SU-DHL-6 (cell line): Measurements from ENCODE around the gene MFSD11.

Experiments used
- H2AFZ ChIP-seq: fragments of 200-600 bp; sonication (generic); 2 replicates; pipeline ENCODE4 v1.6.1; 2014; ENCODE audit warnings: low read depth, mild to moderate bottlenecking, moderate library complexity, mixed read lengths, antibody characterized with exemption, low read length; ENCODE audit not compliant: severe bottlenecking
- H3F3A ChIP-seq: fragments of 200-600 bp; shearing (Covaris generic); 2 replicates; pipeline ENCODE4 v1.6.0; 2016; ENCODE audit warnings: antibody characterized with exemption, mild to moderate bottlenecking; ENCODE audit not compliant: insufficient read depth
- H3K27ac ChIP-seq: fragments of 200-600 bp; sonication (generic); 2 replicates; pipeline ENCODE4 v1.5.1; 2016; ENCODE audit warnings: low read depth, mild to moderate bottlenecking, low read length, moderate library complexity, mixed read lengths
- H3K27me3 ChIP-seq: fragments of 200-600 bp; sonication (generic), shearing (Covaris generic); 2 replicates; pipeline ENCODE4 v1.6.0; 2014; ENCODE audit warnings: mild to moderate bottlenecking, low read length
- H3K36me3 ChIP-seq: fragments of 200-600 bp; sonication (generic); 2 replicates; pipeline ENCODE4 v1.6.1; 2014; ENCODE audit warnings: mild to moderate bottlenecking, low read length, mixed read lengths
- H3K4me2 ChIP-seq: fragments of 300-600, 200-600 bp; shearing (Covaris generic), sonication (generic); 2 replicates; pipeline ENCODE4 v1.6.0; 2014; ENCODE audit warnings: low read length, low read depth, mild to moderate bottlenecking; ENCODE audit not compliant: poor library complexity, severe bottlenecking
- H3K4me3 ChIP-seq: fragments of 200-600 bp; sonication (generic); 2 replicates; pipeline ENCODE4 v1.5.1; 2014; ENCODE audit warnings: antibody characterized with exemption, low read length, mild to moderate bottlenecking, mixed read lengths; ENCODE audit not compliant: insufficient read depth, poor library complexity, severe bottlenecking
- H3K79me2 ChIP-seq: fragments of 200-600 bp; sonication (generic); 2 replicates; pipeline ENCODE4 v1.6.1; 2014; ENCODE audit warnings: mild to moderate bottlenecking, low read length, moderate library complexity; ENCODE audit not compliant: insufficient read depth
- H3K9ac ChIP-seq: fragments of 200-600 bp; sonication (generic); 2 replicates; pipeline ENCODE4 v1.7.0; 2014; ENCODE audit warnings: mild to moderate bottlenecking, low read length
- H3K9me2 ChIP-seq: fragments of 200-600 bp; sonication (generic); replicated peaks from 2 replicates; pipeline ENCODE4 v1.6.1; 2014; ENCODE audit warnings: low read length; ENCODE audit not compliant: insufficient read depth
- H3K9me3 ChIP-seq: fragments of 200-600 bp; sonication (generic); 2 replicates; pipeline ENCODE4 v1.6.1; 2014; ENCODE audit warnings: low read length, mixed read lengths; ENCODE audit not compliant: insufficient read depth
- H4K20me1 ChIP-seq: fragments of 200-600 bp; sonication (generic); 2 replicates; pipeline ENCODE4 v1.6.1; 2014; ENCODE audit warnings: low read depth, mild to moderate bottlenecking, antibody characterized with exemption, low read length, moderate library complexity, mixed read lengths
- EZH2phosphoT487 ChIP-seq: fragments of 200-600 bp; sonication (generic), shearing (Covaris generic); conservative IDR thresholded peaks from 2 replicates; pipeline ENCODE4 v1.6.1; 2018; ENCODE audit warnings: mild to moderate bottlenecking, antibody characterized with exemption, low read length, moderate library complexity, mixed read lengths
- TF ChIP-seq, protein P1 (sequence below): fragments of 200-600 bp; sonication (generic); IDR thresholded peaks from one replicate; pipeline ENCODE4 v1.5.1; 2017; ENCODE audit warnings: antibody characterized with exemption, mild to moderate bottlenecking, low read length, moderate library complexity; ENCODE audit not compliant: insufficient read depth, poor library complexity, severe bottlenecking

MFSD11 gene

GRCh38 chr17:76702941-76703637 is 34.8 kb upstream of the MFSD11 start:
- H3K27ac ChIP-seq = no peak overlapping the region
- no peak overlapping the region for H3K4me2 ChIP-seq
- no peak overlapping the region for H3K9ac ChIP-seq
- no peak overlapping the region for H3K4me3 ChIP-seq
- no peaks in the 10 kb centered on the region for H3K79me2 ChIP-seq
- no peaks in the 10 kb centered on the region for H3K27me3 ChIP-seq
- H2AFZ ChIP-seq = no peak overlapping the region
- H3F3A ChIP-seq = no peaks in the 10 kb centered on the region
- no peak for TF ChIP-seq EZH2phosphoT487
- TF ChIP-seq, protein P1, sequence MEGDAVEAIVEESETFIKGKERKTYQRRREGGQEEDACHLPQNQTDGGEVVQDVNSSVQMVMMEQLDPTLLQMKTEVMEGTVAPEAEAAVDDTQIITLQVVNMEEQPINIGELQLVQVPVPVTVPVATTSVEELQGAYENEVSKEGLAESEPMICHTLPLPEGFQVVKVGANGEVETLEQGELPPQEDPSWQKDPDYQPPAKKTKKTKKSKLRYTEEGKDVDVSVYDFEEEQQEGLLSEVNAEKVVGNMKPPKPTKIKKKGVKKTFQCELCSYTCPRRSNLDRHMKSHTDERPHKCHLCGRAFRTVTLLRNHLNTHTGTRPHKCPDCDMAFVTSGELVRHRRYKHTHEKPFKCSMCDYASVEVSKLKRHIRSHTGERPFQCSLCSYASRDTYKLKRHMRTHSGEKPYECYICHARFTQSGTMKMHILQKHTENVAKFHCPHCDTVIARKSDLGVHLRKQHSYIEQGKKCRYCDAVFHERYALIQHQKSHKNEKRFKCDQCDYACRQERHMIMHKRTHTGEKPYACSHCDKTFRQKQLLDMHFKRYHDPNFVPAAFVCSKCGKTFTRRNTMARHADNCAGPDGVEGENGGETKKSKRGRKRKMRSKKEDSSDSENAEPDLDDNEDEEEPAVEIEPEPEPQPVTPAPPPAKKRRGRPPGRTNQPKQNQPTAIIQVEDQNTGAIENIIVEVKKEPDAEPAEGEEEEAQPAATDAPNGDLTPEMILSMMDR = no peak
- H4K20me1 ChIP-seq = no peaks in the 10 kb centered on the region
- H3K36me3 ChIP-seq = no peaks in the 10 kb centered on the region
- no peaks in the 10 kb centered on the region for H3K9me3 ChIP-seq
- no peaks in the 10 kb centered on the region for H3K9me2 ChIP-seq

DNA sequence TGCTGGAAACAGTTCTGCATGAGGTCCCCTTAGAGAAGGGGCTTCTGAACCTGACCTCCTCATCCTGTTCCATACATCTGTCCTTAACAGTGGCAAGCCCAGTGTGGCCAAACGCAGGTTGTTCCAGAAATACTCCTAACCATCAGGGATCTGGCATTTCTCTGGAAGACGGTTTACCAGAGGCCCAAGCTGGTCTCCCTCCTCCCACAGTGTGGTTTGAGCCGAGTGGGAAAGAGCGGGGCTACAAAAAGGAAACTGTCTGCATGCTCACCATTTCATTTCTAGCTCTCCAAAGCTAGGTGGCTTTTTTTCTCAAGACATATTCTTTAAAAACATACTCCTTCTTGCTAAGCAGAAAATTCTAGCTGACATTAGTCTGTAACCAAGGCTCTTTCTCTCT is 33.1 kb upstream of the MFSD11 start:
- H3K36me3 ChIP-seq = no peaks in the 10 kb centered on the region
- H3K4me3 ChIP-seq = no peak overlapping the region
- H3K79me2 ChIP-seq = no peaks in the 10 kb centered on the region
- H3K27me3 ChIP-seq = no peaks in the 10 kb centered on the region
- H3K4me2 ChIP-seq = no peak overlapping the region
- no peaks in the 10 kb centered on the region for H3K9me2 ChIP-seq
- H3K27ac ChIP-seq = no peak overlapping the region
- TF ChIP-seq, protein P1 = no peak
- no peak for TF ChIP-seq EZH2phosphoT487
- H3F3A ChIP-seq = no peaks in the 10 kb centered on the region
- no peak overlapping the region for H2AFZ ChIP-seq
- H4K20me1 ChIP-seq = no peaks in the 10 kb centered on the region
- H3K9me3 ChIP-seq = no peaks in the 10 kb centered on the region
- H3K9ac ChIP-seq = no peak overlapping the region

DNA sequence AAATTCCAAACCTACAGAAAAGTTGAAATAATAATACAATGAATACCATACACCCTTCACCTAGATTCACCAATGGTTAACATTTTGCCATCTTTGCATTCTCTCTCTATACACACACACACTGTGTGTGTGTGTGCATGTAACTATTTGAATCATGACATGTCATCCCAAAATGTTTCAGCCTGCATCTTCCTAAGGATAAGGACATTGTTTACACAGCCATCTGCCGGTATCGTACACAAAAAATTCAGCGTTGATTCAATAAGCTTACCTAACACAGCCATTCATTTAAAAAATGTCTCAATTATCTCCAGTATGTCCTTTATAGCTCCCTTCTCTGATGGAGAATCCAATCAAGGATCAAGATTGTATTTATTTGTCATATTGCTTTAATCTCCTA is 31.1 kb upstream of the MFSD11 start:
- TF ChIP-seq EZH2phosphoT487 = no peak
- TF ChIP-seq, protein P1 = no peak

More for the DNA sequence above, 31.1 kb upstream of the MFSD11 start:
- Histone ChIP-seq H3K27ac (no peak overlapping the region), H3K9me3 (no peaks in the 10 kb centered on the region), H3K79me2 (no peaks in the 10 kb centered on the region), H3K9ac (no peak overlapping the region), H3F3A (no peaks in the 10 kb centered on the region), H4K20me1 (no peaks in the 10 kb centered on the region), H2AFZ (no peak overlapping the region), H3K36me3 (no peaks in the 10 kb centered on the region), H3K9me2 (no peaks in the 10 kb centered on the region), H3K4me3 (no peak overlapping the region), H3K27me3 (no peaks in the 10 kb centered on the region), H3K4me2 (no peak overlapping the region)
